NCI-H1092 (cell line): ENCODE measurements around the gene RNF213.
A peak's percentile ranks its signal among the peaks of the same experiment; 100 is the strongest.

Experiments
- DNase-seq: peaks from one replicate; lab custom pipeline; 2025; lab: John Stamatoyannopoulos, UW

RNF213 gene

GRCh38 chr17:80433916-80434666 is 173.4 kb downstream of the RNF213 start:
- no peak for DNase-seq

GRCh38 chr17:80437532-80437931 is 176.9 kb downstream of the RNF213 start:
- DNase-seq = no peak

- no peak for DNase-seq
Measured at GRCh38 chr17:80438806-80439205, 178.2 kb downstream of the RNF213 start.

GRCh38 chr17:80439499-80439898 is 178.8 kb downstream of the RNF213 start:
- no peak for DNase-seq

DNA sequence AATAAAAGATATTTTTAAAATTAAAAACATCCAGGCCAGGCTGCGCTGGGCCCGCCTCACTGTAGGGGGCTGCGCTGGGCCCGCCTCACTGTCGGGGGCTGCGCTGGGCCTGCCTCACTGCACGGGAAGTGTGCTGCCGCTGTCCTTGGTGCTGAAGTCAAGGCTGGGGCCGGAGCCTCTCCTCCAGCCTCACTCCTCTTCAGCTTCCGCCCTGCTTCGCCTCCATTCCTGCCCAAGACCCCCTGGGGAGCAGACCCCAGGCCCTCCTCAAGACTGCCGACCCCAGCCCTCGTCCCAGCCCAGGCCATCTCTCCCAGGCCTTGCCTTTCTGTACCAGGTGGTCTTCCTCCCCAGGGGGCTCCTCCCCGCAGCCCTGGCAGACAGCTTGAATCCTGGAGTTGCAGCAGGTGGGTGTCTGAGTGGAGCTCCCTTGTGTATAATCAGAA is 180.5 kb downstream of the RNF213 start:
- no peak for DNase-seq

DNA sequence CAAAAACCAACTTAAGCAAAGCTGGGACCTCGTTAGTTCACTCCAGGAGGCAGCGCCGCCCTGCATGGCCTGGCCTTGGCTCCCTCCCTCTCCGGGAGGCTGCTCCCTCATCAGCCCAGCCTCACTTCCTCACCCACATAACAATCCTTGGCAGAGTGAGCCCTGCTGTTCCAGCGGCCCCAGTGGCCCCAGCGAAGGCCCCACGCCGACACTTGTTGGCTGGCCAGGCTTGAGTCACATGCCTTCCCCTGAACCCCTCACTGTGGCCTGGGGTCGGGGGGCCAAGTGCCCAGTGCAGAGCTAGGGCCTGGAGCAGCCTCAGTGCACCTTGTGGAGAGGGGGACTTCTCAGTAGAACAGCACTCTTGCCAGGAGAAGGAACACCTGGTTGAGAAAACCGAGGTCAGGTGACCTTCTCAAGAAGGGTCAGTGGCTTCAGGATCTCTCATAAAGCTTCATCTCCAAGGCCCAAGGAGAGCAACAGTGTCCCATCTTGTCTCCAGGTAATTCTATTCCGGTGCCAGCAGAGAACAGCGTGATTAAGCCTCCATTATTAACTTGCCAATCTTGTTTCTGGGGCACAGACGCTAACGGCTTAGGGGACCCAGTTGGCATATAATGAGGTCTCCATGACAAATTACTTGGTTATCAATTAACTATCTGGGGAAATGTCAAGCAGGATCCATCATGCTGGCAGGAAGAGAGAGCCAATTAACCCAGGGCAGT is 181.1 kb downstream of the RNF213 start:
- DNase-seq = peak; percentile 19

DNA sequence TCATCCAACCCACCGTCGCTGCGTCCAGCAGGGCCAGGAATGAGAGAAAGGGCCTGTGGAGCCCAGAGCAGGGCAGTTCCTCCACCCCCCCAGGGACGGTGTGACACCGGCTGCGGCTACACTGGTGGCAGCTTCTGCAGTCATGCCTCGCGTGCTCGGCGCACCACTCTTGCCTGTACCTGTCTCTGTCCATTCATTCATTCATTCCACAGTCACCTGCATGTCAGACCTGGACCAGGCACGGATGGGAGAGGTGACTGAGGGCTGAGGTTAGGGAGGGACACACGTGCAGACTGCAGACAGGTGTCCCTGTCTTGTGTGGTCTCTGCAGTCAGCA is 181.6 kb downstream of the RNF213 start:
- DNase-seq = no peak

DNA sequence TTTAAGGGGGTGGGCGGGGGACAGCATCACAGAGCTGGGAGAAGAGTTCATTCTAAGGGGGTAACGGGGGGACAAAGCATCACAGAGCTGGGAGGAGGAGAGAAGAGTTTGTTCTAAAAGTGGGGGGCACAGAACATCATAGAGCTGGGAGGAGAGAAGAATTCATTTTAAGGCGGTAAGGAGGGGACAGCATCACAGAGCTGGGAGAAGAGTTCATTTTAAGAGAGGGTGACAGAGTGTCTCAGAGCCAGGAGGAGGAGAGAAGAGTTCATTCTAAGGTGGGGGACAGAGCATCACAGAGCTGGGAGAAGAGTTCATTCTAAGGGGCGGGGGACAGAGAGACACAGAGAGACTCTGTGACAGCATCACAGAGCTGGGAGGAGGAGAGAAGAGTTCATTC is 182.1 kb downstream of the RNF213 start:
- no peak for DNase-seq

- no peak for DNase-seq
Measured at GRCh38 chr17:80443498-80443897, 182.8 kb downstream of the RNF213 start.

- peak; percentile 44 for DNase-seq
Measured at GRCh38 chr17:80443916-80444643, 183.4 kb downstream of the RNF213 start.

- no peak for DNase-seq
Measured at GRCh38 chr17:80444644-80444979, 184.0 kb downstream of the RNF213 start.

DNA sequence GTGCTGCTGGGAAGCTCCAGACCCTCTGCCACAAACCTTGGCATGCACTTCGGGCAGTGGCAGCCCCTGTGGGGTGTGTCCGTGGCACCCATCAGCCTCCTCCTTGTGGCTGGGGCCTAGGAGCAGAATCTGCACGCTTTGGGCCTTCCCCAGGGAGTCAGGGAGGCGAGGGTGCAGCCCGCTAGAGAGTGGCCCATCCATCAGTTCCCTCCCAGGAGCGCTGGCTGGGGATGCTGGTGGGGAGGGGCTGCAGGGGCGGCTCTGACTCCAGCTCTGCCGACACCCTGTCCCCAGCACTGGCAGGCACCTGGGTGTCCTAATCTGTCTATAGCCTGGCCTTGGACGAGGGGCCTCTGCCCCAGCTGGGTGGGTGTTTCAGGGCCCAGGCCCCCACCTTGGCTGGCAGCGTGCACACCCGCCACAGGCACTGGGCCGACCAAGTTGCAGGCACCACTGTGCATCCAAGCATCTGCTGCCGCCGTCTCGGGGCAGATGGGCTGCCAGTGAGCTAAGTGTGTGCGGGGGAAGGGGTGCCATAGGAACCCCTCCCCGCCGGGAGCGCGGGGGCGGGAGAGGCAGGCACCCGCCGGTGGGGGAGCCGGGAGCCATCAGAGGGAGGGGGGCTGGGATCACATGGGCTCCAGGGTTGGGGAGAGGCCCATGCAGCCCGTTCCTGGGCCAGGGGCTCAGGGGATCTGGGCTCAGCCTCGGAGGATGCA is 184.5 kb downstream of the RNF213 start:
- DNase-seq = no peak

- no peak for DNase-seq
Measured at GRCh38 chr17:80445726-80446110, 185.1 kb downstream of the RNF213 start.

DNA sequence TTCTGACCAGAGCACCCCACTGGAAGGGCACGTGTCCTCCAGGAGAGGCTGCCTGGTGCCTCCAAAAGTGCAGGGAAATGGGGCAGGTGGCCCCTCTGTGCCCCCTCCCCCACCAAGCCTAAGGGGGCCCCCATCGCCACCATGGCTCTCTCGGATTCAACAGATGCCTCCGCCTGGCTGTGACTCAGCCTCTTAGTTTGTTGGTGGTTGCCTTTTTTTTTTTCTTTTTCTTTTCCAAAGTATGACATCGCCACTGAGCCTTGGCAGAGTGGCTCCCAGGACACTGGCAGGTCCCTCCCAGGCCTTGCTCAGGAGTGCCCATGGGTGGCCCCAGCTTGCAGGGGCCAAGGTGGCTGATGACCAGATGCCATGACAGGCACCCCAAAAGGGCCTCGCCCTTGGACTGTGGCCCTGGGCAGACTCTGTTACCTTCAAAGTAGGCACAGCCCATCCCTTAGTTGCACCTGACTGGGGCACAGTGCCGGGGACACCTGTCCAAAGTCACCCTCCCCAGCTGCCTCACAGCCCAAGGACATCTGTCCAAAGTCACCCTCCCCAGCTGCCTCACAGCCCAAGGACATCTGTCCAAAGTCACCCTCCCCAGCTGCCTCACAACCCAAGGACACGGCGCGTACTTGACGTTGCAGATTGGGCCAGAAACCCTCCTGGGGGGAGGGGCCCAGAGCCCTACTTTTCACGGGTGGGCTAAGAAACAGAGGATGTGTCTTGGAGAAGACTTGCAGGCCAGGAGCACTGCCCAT is 186.2 kb downstream of the RNF213 start:
- no peak for DNase-seq

DNA sequence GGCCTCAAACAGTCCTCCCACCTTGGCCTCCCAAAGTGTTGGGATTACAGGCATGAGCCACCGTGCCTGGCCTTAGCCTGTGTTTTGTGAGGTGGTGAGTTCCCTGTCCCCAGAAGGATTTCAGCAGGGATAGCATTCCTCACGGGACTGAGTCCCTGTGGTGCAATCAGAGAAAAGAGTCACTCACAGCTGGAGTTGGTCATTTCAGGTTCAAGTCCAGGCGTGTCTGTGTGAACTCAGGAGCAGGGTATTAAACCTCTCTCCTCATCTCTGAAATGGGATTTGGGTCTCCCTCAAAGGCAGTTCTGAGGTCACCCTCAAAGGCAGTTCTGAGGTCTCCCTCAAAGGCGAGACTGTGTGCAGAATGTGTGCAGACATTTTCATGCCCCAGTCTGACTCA is 187.1 kb downstream of the RNF213 start:
- DNase-seq = no peak
